ENCODE measurements around the gene SBK3. TPM values are rescaled to one million over a fixed set of nuclear protein-coding genes. Genes with fewer than 3 reads are reported as not detected.

SBK3 gene
- total RNA-seq, 2 experiments from 2014 or later = 0.34 TPM; not detected in 1

DNA sequence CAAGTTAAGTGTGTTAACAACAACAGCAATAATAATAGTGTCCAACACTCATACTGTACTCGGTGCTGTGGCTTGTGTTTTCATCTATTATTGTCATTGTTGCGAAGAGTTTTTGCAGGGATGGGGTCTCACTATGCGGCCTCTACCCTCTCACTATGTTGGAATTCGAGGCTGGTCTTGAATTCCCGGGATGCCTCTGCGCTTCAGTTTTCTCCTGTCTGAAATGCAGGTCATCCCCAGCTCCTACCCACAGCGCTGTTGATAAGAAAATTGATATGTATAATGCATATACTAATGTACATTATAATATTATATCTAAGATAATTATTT lies 4.9 kb upstream of the SBK3 start:
- H3K27ac ChIP-seq (ENCODE audit: low read depth, low read length, poor library complexity, severe bottlenecking) = no peak overlapping the region
- no peaks in the 10 kb centered on the region for H3K36me3 ChIP-seq (ENCODE audit: insufficient read depth, low read length)
- 0 out of 2 replicates have a peak overlapping the region, but pooled peaks have one; percentile 55 for H2AFZ ChIP-seq (ENCODE audit: low read length)
- ChIA-PET CTCF (ENCODE audit: unreplicated experiment) (no interaction called here), POLR2A (no interaction called here)
- intact Hi-C loops (cut with micrococcal nuclease; ENCODE audit: unreplicated experiment) = no loop called here
- no peak for DNase-seq (ENCODE audit: low spot score)
- peaks cover 8% of the 10 kb centered on the region for H3K4me1 ChIP-seq (ENCODE audit: insufficient read depth, low read length, poor library complexity, severe bottlenecking)
- no peak overlapping the region for H3K4me3 ChIP-seq (ENCODE audit: low read depth, low read length, poor library complexity, severe bottlenecking)
- H3K9me2 ChIP-seq (ENCODE audit: insufficient read depth, low read length) = no peaks in the 10 kb centered on the region
- H3K4me2 ChIP-seq (ENCODE audit: low read length) = no peak overlapping the region
- no peaks in the 10 kb centered on the region for H3K79me2 ChIP-seq (ENCODE audit: insufficient read depth, low read depth, low read length)
- no TSS peak for BruUV-seq (replicated peaks)
- no peak for TF ChIP-seq EZH2phosphoT487 (IDR thresholded peaks at IDR 0.05; ENCODE audit: borderline replicate concordance, low read depth, low read length)
- H4K20me1 ChIP-seq (ENCODE audit: insufficient read depth, low read length) = no peaks in the 10 kb centered on the region
- no peaks in the 10 kb centered on the region for H3K9me3 ChIP-seq (ENCODE audit: low read length)

DNA sequence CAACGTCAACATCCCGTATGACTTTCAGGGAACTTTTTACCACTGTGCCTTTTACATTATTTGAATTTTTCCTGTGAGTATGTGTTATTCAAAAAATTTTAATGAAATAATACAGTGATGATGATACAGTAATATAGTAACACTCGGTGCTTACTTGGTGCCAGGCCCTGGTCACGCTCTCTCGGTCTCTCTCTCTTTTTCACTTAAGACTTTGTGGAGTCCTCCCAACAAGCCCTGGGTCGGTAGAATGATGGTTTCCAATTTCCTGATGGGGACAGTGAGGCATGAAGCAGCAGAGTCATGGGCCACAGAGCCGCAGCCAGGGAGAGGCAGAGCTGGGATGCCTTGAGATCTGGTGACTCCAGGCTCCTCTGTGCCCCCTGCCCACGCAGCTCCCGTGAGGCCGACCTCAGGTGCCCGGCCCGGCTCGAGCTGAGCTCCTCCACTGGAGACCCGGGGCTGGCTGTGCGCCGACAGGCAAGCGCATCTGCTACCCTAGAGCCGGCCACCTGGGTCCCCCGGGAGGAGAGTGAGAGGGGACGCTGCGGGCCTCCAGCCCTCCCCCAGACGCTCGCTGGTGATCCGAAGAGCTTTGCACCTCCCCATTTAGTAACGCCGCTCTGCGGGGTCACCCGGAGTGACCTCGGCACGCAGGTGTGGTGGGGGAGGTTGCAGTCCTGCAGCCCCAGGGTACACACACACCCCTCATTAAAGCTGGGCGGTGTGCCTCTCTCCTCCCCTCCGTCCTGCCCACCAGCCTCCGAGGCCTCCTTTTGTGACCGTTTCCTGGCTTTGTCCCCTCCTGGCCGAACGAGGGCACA lies 4.4 kb upstream of the SBK3 start:
- Histone ChIP-seq H3K36me3 (ENCODE audit: insufficient read depth, low read length) (no peaks in the 10 kb centered on the region), H3K9me3 (ENCODE audit: low read length) (no peaks in the 10 kb centered on the region), H3K27ac (ENCODE audit: low read depth, low read length, poor library complexity, severe bottlenecking) (no peak overlapping the region), H4K20me1 (ENCODE audit: insufficient read depth, low read length) (no peaks in the 10 kb centered on the region), H3K4me3 (ENCODE audit: low read depth, low read length, poor library complexity, severe bottlenecking) (peak overlapping the region; percentile 2), H2AFZ (ENCODE audit: low read length) (peak overlapping the region; percentile 55), H3K4me2 (ENCODE audit: low read length) (peak overlapping the region; percentile 49; the same call in 1 of the 2 replicates), H3K4me1 (ENCODE audit: insufficient read depth, low read length, poor library complexity, severe bottlenecking) (peaks cover 8% of the 10 kb centered on the region), H3K9me2 (ENCODE audit: insufficient read depth, low read length) (no peaks in the 10 kb centered on the region), H3K79me2 (ENCODE audit: insufficient read depth, low read depth, low read length) (no peaks in the 10 kb centered on the region)
- TF ChIP-seq, protein P1, sequence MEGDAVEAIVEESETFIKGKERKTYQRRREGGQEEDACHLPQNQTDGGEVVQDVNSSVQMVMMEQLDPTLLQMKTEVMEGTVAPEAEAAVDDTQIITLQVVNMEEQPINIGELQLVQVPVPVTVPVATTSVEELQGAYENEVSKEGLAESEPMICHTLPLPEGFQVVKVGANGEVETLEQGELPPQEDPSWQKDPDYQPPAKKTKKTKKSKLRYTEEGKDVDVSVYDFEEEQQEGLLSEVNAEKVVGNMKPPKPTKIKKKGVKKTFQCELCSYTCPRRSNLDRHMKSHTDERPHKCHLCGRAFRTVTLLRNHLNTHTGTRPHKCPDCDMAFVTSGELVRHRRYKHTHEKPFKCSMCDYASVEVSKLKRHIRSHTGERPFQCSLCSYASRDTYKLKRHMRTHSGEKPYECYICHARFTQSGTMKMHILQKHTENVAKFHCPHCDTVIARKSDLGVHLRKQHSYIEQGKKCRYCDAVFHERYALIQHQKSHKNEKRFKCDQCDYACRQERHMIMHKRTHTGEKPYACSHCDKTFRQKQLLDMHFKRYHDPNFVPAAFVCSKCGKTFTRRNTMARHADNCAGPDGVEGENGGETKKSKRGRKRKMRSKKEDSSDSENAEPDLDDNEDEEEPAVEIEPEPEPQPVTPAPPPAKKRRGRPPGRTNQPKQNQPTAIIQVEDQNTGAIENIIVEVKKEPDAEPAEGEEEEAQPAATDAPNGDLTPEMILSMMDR (conservative IDR thresholded peaks at IDR 0.05; ENCODE audit: low read length) = no peak
- no peak for TF ChIP-seq EZH2phosphoT487 (IDR thresholded peaks at IDR 0.05; ENCODE audit: borderline replicate concordance, low read depth, low read length)
- intact Hi-C loops (cut with micrococcal nuclease; ENCODE audit: unreplicated experiment) = no loop called here
- POLR2A ChIA-PET = no interaction called here
- BruUV-seq (replicated peaks) = no TSS peak
- DNase-seq (ENCODE audit: low spot score) = peak; percentile 34
- CTCF ChIA-PET (ENCODE audit: unreplicated experiment) = no interaction called here

DNA sequence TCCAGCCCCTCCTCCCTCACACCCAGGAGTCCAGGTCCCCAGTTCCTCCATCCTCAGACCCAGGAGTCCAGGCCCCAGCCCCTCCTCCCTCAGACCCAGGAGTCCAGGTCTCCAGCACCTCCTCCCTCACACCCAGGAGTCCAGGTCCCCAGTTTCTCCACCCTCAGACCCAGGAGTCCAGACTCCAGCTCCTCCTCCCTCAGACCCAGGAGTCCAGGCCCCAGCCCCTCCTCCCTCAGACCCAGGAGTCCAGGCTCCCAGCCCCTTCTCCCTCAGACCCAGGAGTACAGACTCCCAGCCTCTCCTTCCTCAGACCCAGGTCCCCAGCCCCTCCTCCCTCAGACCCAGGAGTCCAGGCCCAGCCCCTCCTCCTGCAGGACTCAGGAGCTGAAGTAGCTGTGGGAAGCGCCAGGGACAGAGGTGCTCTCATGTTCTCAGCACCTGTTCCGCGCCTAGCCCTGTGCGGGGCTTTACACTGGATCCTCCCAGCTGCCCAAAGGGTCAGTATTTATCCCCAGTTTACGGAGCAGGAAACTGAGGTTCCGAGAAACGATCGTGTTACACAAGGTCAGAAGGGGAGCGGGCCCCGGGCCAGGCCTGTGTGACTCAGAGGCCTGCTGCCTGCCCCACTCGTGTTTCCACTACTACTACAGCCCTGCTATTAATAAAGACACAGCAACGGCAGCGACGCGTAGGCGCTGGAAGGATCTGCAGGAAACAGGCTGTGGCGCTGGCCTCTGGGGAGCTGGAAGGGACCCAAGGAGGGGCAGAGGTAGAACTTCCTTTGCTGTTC lies 1.7 kb upstream of the SBK3 start:
- no peaks in the 10 kb centered on the region for H4K20me1 ChIP-seq (ENCODE audit: insufficient read depth, low read length)
- peaks cover 8% of the 10 kb centered on the region for H3K4me1 ChIP-seq (ENCODE audit: insufficient read depth, low read length, poor library complexity, severe bottlenecking)
- no peak for DNase-seq (ENCODE audit: low spot score)
- CTCF ChIA-PET (ENCODE audit: unreplicated experiment) = no interaction called here
- POLR2A ChIA-PET = no interaction called here
- no TSS peak for BruUV-seq (replicated peaks)
- no peak overlapping the region for H2AFZ ChIP-seq (ENCODE audit: low read length)
- H3K9me3 ChIP-seq (ENCODE audit: low read length) = no peaks in the 10 kb centered on the region
- intact Hi-C loops (cut with micrococcal nuclease; ENCODE audit: unreplicated experiment) = no loop called here
- no peaks in the 10 kb centered on the region for H3K79me2 ChIP-seq (ENCODE audit: insufficient read depth, low read depth, low read length)
- no peaks in the 10 kb centered on the region for H3K36me3 ChIP-seq (ENCODE audit: insufficient read depth, low read length)
- no peak overlapping the region for H3K4me3 ChIP-seq (ENCODE audit: low read depth, low read length, poor library complexity, severe bottlenecking)
- no peaks in the 10 kb centered on the region for H3K9me2 ChIP-seq (ENCODE audit: insufficient read depth, low read length)
- no peak overlapping the region for H3K4me2 ChIP-seq (ENCODE audit: low read length)
- H3K27ac ChIP-seq (ENCODE audit: low read depth, low read length, poor library complexity, severe bottlenecking) = no peak overlapping the region
- TF ChIP-seq EZH2phosphoT487 (IDR thresholded peaks at IDR 0.05; ENCODE audit: borderline replicate concordance, low read depth, low read length) = no peak
- TF ChIP-seq, protein P1 (conservative IDR thresholded peaks at IDR 0.05; ENCODE audit: low read length) = no peak
